ENCODE measurements around the gene CNPY1.
"Not testable (repeated sequence)": the region's sequence is repeated elsewhere in the genome, so short reads cannot be mapped to it uniquely, and the experiment has no call there.

Gene CNPY1

GRCh38 chr7:155533120-155533826 lies 13.1 kb downstream of the CNPY1 start:
- no peak for DNase-seq (ENCODE audit: low read depth in 2 of 2)

GRCh38 chr7:155532792-155533119 lies 13.6 kb downstream of the CNPY1 start:
- DNase-seq (ENCODE audit: low read depth in 2 of 2): no peak

GRCh38 chr7:155531681-155532080 lies 14.7 kb downstream of the CNPY1 start:
- no peak for DNase-seq (ENCODE audit: low read depth in 2 of 2)

- DNase-seq (ENCODE audit: low read depth in 2 of 2): no peak
Measured at GRCh38 chr7:155530601-155531000, 15.8 kb downstream of the CNPY1 start.

GRCh38 chr7:155529845-155530244 lies 16.5 kb downstream of the CNPY1 start:
- DNase-seq (ENCODE audit: low read depth in 2 of 2): no peak

GRCh38 chr7:155529346-155529745 lies 17.0 kb downstream of the CNPY1 start:
- DNase-seq (ENCODE audit: low read depth in 2 of 2): no peak

- no peak for DNase-seq (ENCODE audit: low read depth in 2 of 2)
Measured at GRCh38 chr7:155527664-155528063, 18.7 kb downstream of the CNPY1 start.

- no peak for DNase-seq (ENCODE audit: low read depth in 2 of 2)
Measured at GRCh38 chr7:155526225-155526624, 20.1 kb downstream of the CNPY1 start.

- DNase-seq (ENCODE audit: low read depth in 2 of 2): no peak
Measured at GRCh38 chr7:155524018-155524556, 22.3 kb downstream of the CNPY1 start.

GRCh38 chr7:155523168-155523675 lies 23.1 kb downstream of the CNPY1 start:
- no peak for DNase-seq (ENCODE audit: low read depth in 2 of 2)

- DNase-seq (ENCODE audit: low read depth in 2 of 2): no peak
Measured at GRCh38 chr7:155521743-155522398, 24.5 kb downstream of the CNPY1 start.

GRCh38 chr7:155521007-155521742 lies 25.2 kb downstream of the CNPY1 start:
- no peak for DNase-seq (ENCODE audit: low read depth in 2 of 2)

GRCh38 chr7:155520114-155520513 lies 26.2 kb downstream of the CNPY1 start:
- DNase-seq (ENCODE audit: low read depth in 2 of 2): no peak

- not testable (repeated sequence) for DNase-seq (ENCODE audit: low read depth in 2 of 2)
Measured at GRCh38 chr7:155519358-155519757, 27.0 kb downstream of the CNPY1 start.

GRCh38 chr7:155518633-155519032 lies 27.7 kb downstream of the CNPY1 start:
- no peak for DNase-seq (ENCODE audit: low read depth in 2 of 2)

GRCh38 chr7:155517969-155518368 lies 28.4 kb downstream of the CNPY1 start:
- no peak for DNase-seq (ENCODE audit: low read depth in 2 of 2)

GRCh38 chr7:155517452-155517851 lies 28.9 kb downstream of the CNPY1 start:
- no peak for DNase-seq (ENCODE audit: low read depth in 2 of 2)

GRCh38 chr7:155516466-155516865 lies 29.9 kb downstream of the CNPY1 start:
- DNase-seq (ENCODE audit: low read depth in 2 of 2): no peak

GRCh38 chr7:155515318-155515717 lies 31.0 kb downstream of the CNPY1 start:
- DNase-seq (ENCODE audit: low read depth in 2 of 2): no peak

- DNase-seq (ENCODE audit: low read depth in 2 of 2): no peak
Measured at GRCh38 chr7:155514296-155514695, 32.1 kb downstream of the CNPY1 start.

- DNase-seq (ENCODE audit: low read depth in 2 of 2): no peak
Measured at GRCh38 chr7:155513543-155514285, 32.6 kb downstream of the CNPY1 start.
